HEK293 (cell line): Measurements from ENCODE around the gene MYO7B.

Source experiments
- CTCF ChIP-seq: fragments of 450-650 bp; formaldehyde crosslinking; IDR thresholded peaks from 2 replicates; pipeline ENCODE4 v1.5.1; 2016; ENCODE audit warnings: missing biosample characterization, missing genetic modification characterization
- MYNN ChIP-seq: fragments of 450-650 bp; formaldehyde crosslinking; IDR thresholded peaks from 2 replicates; pipeline ENCODE4 v1.5.1; 2016; ENCODE audit warnings: missing biosample characterization, missing genetic modification characterization, borderline replicate concordance
- SALL2 ChIP-seq: fragments of 450-650 bp; formaldehyde crosslinking; IDR thresholded peaks from 2 replicates; pipeline ENCODE4 v1.5.0; 2017; ENCODE audit warnings: missing biosample characterization, mild to moderate bottlenecking, missing genetic modification characterization, borderline replicate concordance
- ZBTB20 ChIP-seq: fragments of 450-650 bp; formaldehyde crosslinking; IDR thresholded peaks from 2 replicates; pipeline ENCODE4 v1.5.1; 2016; ENCODE audit warnings: missing biosample characterization, missing genetic modification characterization
- ZNF423 ChIP-seq: fragments of 450-650 bp; formaldehyde crosslinking; IDR thresholded peaks from 2 replicates; pipeline ENCODE4 v1.5.1; 2016; ENCODE audit warnings: missing biosample characterization, missing genetic modification characterization
- ZNF501 ChIP-seq: fragments of 450-650 bp; formaldehyde crosslinking; IDR thresholded peaks from 2 replicates; pipeline ENCODE4 v1.5.1; 2016; ENCODE audit warnings: missing biosample characterization, missing genetic modification characterization
- ZNF558 ChIP-seq: fragments of 450-650 bp; formaldehyde crosslinking; IDR thresholded peaks from 2 replicates; pipeline ENCODE4 v1.5.1; 2016; ENCODE audit warnings: missing biosample characterization, missing genetic modification characterization
- ZSCAN16 ChIP-seq: fragments of 450-650 bp; formaldehyde crosslinking; IDR thresholded peaks from 2 replicates; pipeline ENCODE4 v1.5.1; 2016; ENCODE audit warnings: missing biosample characterization, missing genetic modification characterization
- ZSCAN30 ChIP-seq: fragments of 450-650 bp; IDR thresholded peaks from 2 replicates; pipeline ENCODE4 v1.5.1; 2018; ENCODE audit warnings: missing biosample characterization, mild to moderate bottlenecking, missing genetic modification characterization, moderate library complexity

GRCh38 chr2:127537644-127538043 is 2.2 kb downstream of the MYO7B start:
- TF ChIP-seq CTCF (no peak), ZSCAN30 (tag by site-specific recombination) (no peak), ZSCAN16 (tag by site-specific recombination) (no peak), SALL2 (tag by site-specific recombination) (no peak), ZNF501 (tag by site-specific recombination) (no peak), ZNF558 (tag by site-specific recombination) (no peak), MYNN (tag by site-specific recombination) (no peak), ZBTB20 (tag by site-specific recombination) (no peak), ZNF423 (tag by site-specific recombination) (no peak)
